RWPE1 (cell line): Measurements from ENCODE around the gene HIVEP2.

Source experiments
- CTCF ChIA-PET: fragments of 350-600 bp; sonication (Branson Sonifier 250); formaldehyde crosslinking; extraction: SDS; loops from one replicate; lab custom pipeline; 2021; lab: Yijun Ruan, JAX
- POLR2A ChIA-PET: fragments of 400-600 bp; formaldehyde crosslinking; extraction: SDS; loops from one replicate; lab custom pipeline; 2020; ENCODE audit warnings: antibody characterized with exemption; ENCODE audit not compliant: low non-redundant PET; lab: Yijun Ruan, JAX
- DNase-seq: peaks from one replicate; pipeline ENCODE4 v3.0.0; 2012; ENCODE audit warnings: low spot score
- H3K27ac ChIP-seq: fragments of 450-650 bp; 2 replicates; pipeline ENCODE4 v1.5.1; 2017
- TF ChIP-seq, protein P1 (sequence below): fragments of 450-650 bp; conservative IDR thresholded peaks from 2 replicates; pipeline ENCODE4 v1.5.1; 2017; ENCODE audit warnings: low read depth, mild to moderate bottlenecking

The HIVEP2 gene

GRCh38 chr6:142744836-142745235 lies 200.1 kb downstream of the HIVEP2 start:
- POLR2A ChIA-PET: interaction anchor here (0.6 kb wide), 1 partner anchor 17 kb away, joined by 3 read pairs; no protein-coding TSS in a partner anchor
- CTCF ChIA-PET: no interaction called here
- H3K27ac ChIP-seq: no peak overlapping the region
- TF ChIP-seq, protein P1, sequence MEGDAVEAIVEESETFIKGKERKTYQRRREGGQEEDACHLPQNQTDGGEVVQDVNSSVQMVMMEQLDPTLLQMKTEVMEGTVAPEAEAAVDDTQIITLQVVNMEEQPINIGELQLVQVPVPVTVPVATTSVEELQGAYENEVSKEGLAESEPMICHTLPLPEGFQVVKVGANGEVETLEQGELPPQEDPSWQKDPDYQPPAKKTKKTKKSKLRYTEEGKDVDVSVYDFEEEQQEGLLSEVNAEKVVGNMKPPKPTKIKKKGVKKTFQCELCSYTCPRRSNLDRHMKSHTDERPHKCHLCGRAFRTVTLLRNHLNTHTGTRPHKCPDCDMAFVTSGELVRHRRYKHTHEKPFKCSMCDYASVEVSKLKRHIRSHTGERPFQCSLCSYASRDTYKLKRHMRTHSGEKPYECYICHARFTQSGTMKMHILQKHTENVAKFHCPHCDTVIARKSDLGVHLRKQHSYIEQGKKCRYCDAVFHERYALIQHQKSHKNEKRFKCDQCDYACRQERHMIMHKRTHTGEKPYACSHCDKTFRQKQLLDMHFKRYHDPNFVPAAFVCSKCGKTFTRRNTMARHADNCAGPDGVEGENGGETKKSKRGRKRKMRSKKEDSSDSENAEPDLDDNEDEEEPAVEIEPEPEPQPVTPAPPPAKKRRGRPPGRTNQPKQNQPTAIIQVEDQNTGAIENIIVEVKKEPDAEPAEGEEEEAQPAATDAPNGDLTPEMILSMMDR: no peak
- DNase-seq: no peak

- ChIA-PET CTCF (interaction anchor here (0.6 kb wide), 1 partner anchor 189 kb away, joined by 3 read pairs; no protein-coding TSS in a partner anchor), POLR2A (no interaction called here)
- no peak overlapping the region for H3K27ac ChIP-seq
- TF ChIP-seq, protein P1: no peak
- peak; percentile 25 for DNase-seq
Measured at GRCh38 chr6:142740449-142740848, 204.5 kb downstream of the HIVEP2 start.

- ChIA-PET CTCF (interaction anchor here (0.6 to 0.7 kb wide), 2 partner anchors 242 to 446 kb away, joined by 3 to 4 read pairs; no protein-coding TSS in a partner anchor), POLR2A (no interaction called here)
- H3K27ac ChIP-seq: no peak overlapping the region
- no peak for DNase-seq
- TF ChIP-seq, protein P1: no peak
Measured at GRCh38 chr6:142738731-142739130, 206.2 kb downstream of the HIVEP2 start.

DNA sequence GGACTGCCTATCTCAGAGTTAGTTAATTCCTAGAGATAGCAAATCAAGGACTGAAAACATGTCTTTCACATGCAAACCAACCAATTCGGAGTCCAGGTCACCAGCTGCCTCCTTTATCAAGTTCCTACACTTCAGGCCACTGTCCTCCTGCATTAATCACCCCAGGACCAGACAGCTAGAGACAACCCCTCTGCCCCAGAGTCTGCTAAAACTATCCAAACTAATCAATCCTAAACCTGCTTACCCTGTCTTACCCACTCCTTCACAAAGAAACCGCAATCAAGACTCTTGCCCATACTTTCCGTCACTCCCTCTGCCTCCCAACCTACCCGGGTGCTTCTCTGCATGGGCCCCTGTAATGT lies 207.0 kb downstream of the HIVEP2 start:
- no peak for DNase-seq
- ChIA-PET CTCF (interaction anchor here (0.6 kb wide), 1 partner anchor 241 kb away, joined by 4 read pairs; no protein-coding TSS in a partner anchor), POLR2A (interaction anchor here (1.1 kb wide), 1 partner anchor 12 kb away, joined by 3 read pairs; no protein-coding TSS in a partner anchor)
- TF ChIP-seq, protein P1: no peak
- no peak overlapping the region for H3K27ac ChIP-seq

DNA sequence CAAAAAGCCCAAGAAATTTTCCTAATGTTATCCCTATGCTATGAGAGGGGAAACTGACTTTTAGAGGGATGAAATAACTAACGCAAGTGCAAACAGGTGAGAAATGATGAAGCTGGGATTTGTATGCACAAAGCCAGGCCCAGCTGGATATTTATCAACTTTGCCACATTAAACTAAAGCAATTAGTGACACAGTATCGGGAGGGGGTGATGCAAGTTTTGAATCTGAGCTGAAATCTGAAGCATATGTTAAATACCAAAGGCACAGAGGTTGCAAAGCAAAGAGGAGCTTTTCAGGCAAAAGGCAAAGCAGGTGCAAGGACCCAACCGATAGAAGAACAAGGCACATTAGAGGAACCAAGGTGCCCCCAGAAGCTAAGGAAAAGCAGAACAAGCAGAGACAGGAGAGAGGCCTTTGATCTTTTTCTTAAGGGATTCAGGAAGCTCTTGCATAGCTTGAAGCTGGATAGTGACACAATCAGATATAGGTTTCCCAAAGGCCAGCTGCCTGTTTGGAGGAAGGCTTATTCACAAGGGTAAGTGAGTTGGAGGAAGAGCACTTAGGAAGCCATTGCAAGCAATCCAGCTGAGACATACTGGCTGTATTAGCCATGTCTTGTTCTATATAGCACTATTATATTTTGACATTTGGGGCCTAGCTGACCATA lies 207.5 kb downstream of the HIVEP2 start:
- no peak for DNase-seq
- POLR2A ChIA-PET: interaction anchor here (1.1 kb wide), 1 partner anchor 13 kb away, joined by 3 read pairs; no protein-coding TSS in a partner anchor
- H3K27ac ChIP-seq: no peak overlapping the region
- TF ChIP-seq, protein P1: no peak
- CTCF ChIA-PET: interaction anchor here (0.6 kb wide), 2 partner anchors 218 to 708 kb away, joined by 3 read pairs; no protein-coding TSS in a partner anchor

DNA sequence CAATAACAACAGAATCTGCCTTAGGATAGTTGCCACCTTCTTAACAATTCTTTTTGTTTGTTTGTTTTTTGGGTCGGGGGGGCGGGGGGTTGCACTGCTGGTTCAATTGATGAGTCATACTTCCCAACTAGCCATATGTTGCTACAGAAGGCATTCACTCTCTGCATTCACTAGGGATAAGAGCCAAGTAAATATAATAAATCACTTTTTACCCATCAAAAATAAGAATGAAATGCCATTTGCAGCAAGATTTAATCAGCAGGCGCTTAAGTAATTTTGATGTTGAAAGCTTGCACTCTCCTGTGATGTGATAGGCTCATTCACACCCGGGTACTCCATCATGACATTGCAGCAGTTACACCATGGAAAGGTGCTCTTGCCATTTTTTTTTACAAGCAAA lies 209.8 kb downstream of the HIVEP2 start:
- ChIA-PET POLR2A (no interaction called here), CTCF (interaction anchor here (0.7 kb wide), 1 partner anchor 8 kb away, joined by 5 read pairs; no protein-coding TSS in a partner anchor)
- DNase-seq: no peak
- no peak overlapping the region for H3K27ac ChIP-seq
- TF ChIP-seq, protein P1: no peak
